GM12864 (cell line): ENCODE measurements around the gene FES.

Experiments used
- DNase-seq: peaks from one replicate; pipeline ENCODE4 v3.0.0-alpha.2; 2011; ENCODE audit warnings: low read depth
- H3K4me3 ChIP-seq: 2 replicates; pipeline ENCODE4 v1.5.1; 2011; ENCODE audit warnings: mild to moderate bottlenecking, low read depth, low read length, control low read depth
- TF ChIP-seq, protein P1 (sequence below): IDR thresholded peaks from 2 replicates; pipeline ENCODE4 v1.5.1; 2011; ENCODE audit warnings: low read depth, mild to moderate bottlenecking, moderate library complexity, low read length, control low read depth, inconsistent platforms; ENCODE audit errors: missing control alignments

Gene FES

DNA sequence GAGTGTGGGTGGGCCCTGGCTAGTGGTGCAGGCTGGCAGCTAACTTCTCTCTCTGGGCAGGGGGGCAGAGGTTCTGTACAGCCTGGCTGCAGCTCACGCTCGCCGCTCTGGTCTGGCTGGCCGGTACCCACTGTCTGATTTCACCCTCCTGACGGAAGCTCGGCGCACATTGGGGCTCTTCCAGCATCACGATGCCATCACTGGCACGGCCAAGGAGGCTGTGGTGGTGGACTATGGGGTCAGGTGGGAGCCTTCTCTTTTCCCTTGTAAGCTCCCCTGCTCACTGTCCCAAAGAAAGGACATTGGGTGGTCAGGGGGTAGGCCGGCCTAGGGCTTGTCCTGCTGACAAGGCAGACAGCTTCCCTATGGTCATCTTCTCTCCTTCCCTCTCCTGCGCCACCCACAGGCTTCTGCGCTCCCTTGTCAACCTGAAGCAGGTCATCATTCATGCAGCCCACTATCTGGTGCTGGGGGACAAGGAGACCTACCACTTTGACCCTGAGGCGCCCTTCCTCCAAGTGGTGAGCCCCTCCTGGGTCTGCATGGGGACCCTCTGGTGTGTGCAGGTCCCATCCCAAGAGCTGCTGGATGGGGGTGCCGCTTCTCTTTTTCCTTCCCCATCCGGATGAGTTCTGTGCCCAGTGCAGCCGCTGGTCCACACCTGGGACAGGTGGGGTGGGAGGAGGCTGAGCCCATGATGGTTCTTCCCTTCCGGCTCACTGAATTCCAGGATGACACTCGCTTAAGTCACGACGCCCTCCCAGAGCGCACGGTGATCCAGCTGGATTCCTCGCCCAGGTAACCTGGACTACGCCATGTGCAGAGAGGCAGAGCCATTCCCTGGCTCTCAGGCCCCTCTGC is 26.4 kb downstream of the FES start:
- no peak overlapping the region for H3K4me3 ChIP-seq
- no peak for DNase-seq
- TF ChIP-seq, protein P1, sequence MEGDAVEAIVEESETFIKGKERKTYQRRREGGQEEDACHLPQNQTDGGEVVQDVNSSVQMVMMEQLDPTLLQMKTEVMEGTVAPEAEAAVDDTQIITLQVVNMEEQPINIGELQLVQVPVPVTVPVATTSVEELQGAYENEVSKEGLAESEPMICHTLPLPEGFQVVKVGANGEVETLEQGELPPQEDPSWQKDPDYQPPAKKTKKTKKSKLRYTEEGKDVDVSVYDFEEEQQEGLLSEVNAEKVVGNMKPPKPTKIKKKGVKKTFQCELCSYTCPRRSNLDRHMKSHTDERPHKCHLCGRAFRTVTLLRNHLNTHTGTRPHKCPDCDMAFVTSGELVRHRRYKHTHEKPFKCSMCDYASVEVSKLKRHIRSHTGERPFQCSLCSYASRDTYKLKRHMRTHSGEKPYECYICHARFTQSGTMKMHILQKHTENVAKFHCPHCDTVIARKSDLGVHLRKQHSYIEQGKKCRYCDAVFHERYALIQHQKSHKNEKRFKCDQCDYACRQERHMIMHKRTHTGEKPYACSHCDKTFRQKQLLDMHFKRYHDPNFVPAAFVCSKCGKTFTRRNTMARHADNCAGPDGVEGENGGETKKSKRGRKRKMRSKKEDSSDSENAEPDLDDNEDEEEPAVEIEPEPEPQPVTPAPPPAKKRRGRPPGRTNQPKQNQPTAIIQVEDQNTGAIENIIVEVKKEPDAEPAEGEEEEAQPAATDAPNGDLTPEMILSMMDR = no peak

- TF ChIP-seq, protein P1 = no peak
- no peak for DNase-seq
- H3K4me3 ChIP-seq = no peak overlapping the region
These were observed 27.0 kb downstream of the FES start for GRCh38 chr15:90911302-90911623.

DNA sequence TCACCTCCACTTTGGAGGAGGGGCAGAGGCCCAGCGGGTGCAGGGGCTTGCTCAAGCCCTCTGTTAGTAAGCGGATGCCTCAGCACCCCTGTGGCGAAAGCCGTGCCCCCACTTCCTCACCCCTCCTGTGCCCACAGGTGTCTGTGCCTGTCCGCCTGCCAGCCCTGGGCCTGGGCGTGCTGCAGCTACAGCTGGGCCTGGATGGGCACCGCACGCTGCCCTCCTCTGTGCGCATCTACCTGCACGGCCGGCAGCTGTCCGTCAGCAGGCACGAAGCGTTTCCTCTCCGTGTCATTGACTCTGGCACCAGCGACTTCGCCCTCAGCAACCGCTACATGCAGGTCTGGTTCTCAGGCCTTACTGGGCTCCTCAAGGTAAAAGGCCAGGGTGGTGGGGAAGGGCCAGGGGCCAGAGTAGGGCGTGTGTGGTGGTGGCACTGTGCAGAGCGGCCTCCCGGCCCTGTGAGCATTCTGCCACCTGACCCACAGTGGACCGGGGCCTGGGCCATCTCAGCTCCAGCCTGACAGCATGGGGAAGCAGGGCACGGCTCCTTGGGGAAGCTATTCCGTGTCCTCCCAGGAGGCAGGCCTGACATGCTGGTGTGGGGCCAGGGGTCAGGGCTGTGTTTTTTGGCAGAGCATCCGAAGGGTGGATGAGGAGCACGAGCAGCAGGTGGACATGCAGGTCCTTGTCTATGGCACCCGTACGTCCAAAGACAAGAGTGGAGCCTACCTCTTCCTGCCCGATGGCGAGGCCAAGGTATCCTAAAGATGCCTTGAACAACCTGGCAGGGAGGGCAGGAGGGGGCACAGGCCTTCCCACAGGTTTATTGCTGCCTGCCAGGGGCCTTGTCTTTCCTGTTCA is 27.8 kb downstream of the FES start:
- DNase-seq = no peak
- no peak overlapping the region for H3K4me3 ChIP-seq
- TF ChIP-seq, protein P1 = no peak

DNA sequence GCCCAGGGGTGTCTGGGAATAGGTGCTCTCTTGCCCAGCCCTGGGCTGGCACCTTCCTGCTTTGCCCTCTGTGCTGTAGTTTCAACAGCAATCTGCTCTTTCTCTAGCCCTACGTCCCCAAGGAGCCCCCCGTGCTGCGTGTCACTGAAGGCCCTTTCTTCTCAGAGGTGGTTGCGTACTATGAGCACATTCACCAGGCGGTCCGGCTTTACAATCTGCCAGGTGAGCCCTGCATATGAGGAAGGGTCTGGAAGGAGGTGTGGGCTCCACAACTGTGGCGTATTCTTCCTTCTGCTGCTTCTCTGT is 28.4 kb downstream of the FES start:
- no peak overlapping the region for H3K4me3 ChIP-seq
- no peak for DNase-seq
- TF ChIP-seq, protein P1 = no peak

- TF ChIP-seq, protein P1 = no peak
These were observed 29.2 kb downstream of the FES start for GRCh38 chr15:90913398-90913944.

GRCh38 chr15:90914305-90915080 is 30.2 kb downstream of the FES start:
- DNase-seq = no peak
- H3K4me3 ChIP-seq = no peak overlapping the region
- TF ChIP-seq, protein P1 = no peak

More at GRCh38 chr15:90913398-90913944, 29.2 kb downstream of the FES start:
- no peak overlapping the region for H3K4me3 ChIP-seq
- DNase-seq = no peak
